SIG-M5 treated with dmso at 0.1 percent for 504 hours (cell line): Measurements from ENCODE around the gene DEFB125.

Source experiments
- DNase-seq: peaks from one replicate; lab custom pipeline; 2025; ENCODE audit not compliant: unreplicated experiment; lab: John Stamatoyannopoulos, UW

The DEFB125 gene

DNA sequence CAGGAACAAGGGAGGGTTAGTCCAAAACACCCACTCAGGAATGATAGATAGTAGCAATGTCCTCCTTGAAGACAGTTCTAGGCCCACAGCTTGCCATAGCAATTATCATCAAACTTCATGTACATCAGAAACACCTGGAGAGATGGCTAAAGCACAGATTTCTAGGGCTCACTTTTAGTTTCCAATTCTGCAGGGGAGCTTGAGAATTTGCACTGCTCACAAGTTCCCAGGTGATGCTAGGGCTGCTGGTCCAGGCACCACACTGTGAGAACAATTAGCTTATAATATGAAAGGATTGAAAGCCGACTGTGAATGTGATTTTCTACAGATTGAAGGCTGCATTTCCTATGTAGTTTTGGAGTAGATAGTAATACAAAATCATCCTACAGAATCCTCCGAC lies 58.4 kb downstream of the DEFB125 start:
- no peak for DNase-seq
